Stimulated activated effector memory CD8-positive, alpha-beta T cell treated with anti-CD3 and anti-CD28 coated beads, Interleukin-12 subunit alpha, Interleukin-12 subunit beta, amount 100 ng/mL, for 72 hours (primary cell): ENCODE data around the gene CNOT4.
"Not testable (repeated sequence)": the region's sequence is repeated elsewhere in the genome, so short reads cannot be mapped to it uniquely, and the experiment has no call there.

ENCODE experiments used
- ATAC-seq: fragments of 150-1000 bp; cut with Tn5 transposase; 2 replicates; pipeline ENCODE4 v1.10.0; 2021
- DNase-seq, 2 donors: peaks; one replicate each; pipeline ENCODE4 v3.0.0; 2021 to 2022; ENCODE audit warnings: low spot score in 2 of 2
- H3K27ac Mint-ChIP-seq: one replicate; pipeline ENCODE4 v1.8.0; 2022; ENCODE audit warnings: mild to moderate bottlenecking, mixed read lengths
- H3K36me3 Mint-ChIP-seq: one replicate; pipeline ENCODE4 v1.8.0; 2022; ENCODE audit warnings: mild to moderate bottlenecking, mixed read lengths
- H3K4me1 Mint-ChIP-seq: one replicate; pipeline ENCODE4 v1.8.0; 2022; ENCODE audit warnings: mixed read lengths
- H3K4me3 Mint-ChIP-seq: one replicate; pipeline ENCODE4 v1.8.0; 2022; ENCODE audit warnings: mild to moderate bottlenecking, mixed read lengths
- H3K9me3 Mint-ChIP-seq: one replicate; pipeline ENCODE4 v1.8.0; 2022; ENCODE audit warnings: mixed read lengths

Gene CNOT4

GRCh38 chr7:135327458-135327857 is 182.4 kb downstream of the CNOT4 start:
- no peak for ATAC-seq
- H3K36me3 Mint-ChIP-seq = no peaks in the 10 kb centered on the region
- H3K9me3 Mint-ChIP-seq = peaks cover 6% of the 10 kb centered on the region
- no peak overlapping the region for H3K27ac Mint-ChIP-seq
- no peak overlapping the region for H3K4me3 Mint-ChIP-seq
- no peak for DNase-seq
- no peaks in the 10 kb centered on the region for H3K4me1 Mint-ChIP-seq

- ATAC-seq (no peak), DNase-seq (no peak)
- Mint-ChIP-seq H3K4me3 (no peak overlapping the region), H3K9me3 (peaks cover 6% of the 10 kb centered on the region), H3K4me1 (no peaks in the 10 kb centered on the region), H3K27ac (no peak overlapping the region), H3K36me3 (no peaks in the 10 kb centered on the region)
Observed at GRCh38 chr7:135326636-135327280, 183.1 kb downstream of the CNOT4 start.

DNA sequence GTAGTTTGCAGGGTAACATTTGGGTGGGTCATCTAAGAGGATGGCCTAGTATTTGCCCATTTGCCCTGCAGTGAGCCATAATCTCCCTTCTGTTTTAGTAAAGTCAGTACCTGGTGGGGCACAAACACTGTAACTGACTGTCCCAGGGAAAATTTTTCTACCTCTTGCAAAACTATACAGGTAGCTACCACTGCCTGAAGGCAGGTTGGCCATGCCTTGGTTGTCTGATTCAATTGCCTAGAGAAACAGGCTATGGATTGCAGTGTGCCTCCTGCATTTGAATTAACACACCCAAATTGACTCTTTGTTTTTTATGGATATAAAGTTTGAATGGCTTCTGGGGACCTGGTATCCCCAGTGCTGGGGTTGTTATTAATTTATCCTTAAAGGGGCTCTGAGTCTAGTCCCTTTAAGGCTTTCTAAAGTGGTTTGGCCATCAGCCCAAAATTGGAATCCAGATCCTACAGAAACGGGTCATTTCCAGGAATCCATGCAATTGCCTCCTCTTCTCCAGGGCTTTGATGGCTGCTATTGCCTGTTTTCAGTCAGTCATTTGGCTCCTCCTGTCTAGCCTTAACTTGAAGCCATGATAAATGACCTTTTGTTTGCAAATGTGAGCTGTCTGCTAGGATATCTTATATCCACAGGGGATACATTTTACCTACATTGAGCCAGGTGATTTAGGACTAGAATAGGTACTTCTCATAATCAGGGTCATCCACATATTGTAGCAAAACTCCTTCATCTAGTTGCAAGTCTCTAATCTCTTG is 187.1 kb downstream of the CNOT4 start:
- Mint-ChIP-seq H3K36me3 (no peaks in the 10 kb centered on the region), H3K27ac (no peak overlapping the region), H3K9me3 (peaks cover 6% of the 10 kb centered on the region), H3K4me1 (no peaks in the 10 kb centered on the region), H3K4me3 (no peak overlapping the region)
- no peak for DNase-seq
- no peak for ATAC-seq

GRCh38 chr7:135321556-135321955 is 188.3 kb downstream of the CNOT4 start:
- no peak for DNase-seq
- H3K4me1 Mint-ChIP-seq = no peaks in the 10 kb centered on the region
- H3K9me3 Mint-ChIP-seq = peaks cover 6% of the 10 kb centered on the region
- ATAC-seq = no peak
- no peaks in the 10 kb centered on the region for H3K36me3 Mint-ChIP-seq
- H3K27ac Mint-ChIP-seq = no peak overlapping the region
- no peak overlapping the region for H3K4me3 Mint-ChIP-seq

DNA sequence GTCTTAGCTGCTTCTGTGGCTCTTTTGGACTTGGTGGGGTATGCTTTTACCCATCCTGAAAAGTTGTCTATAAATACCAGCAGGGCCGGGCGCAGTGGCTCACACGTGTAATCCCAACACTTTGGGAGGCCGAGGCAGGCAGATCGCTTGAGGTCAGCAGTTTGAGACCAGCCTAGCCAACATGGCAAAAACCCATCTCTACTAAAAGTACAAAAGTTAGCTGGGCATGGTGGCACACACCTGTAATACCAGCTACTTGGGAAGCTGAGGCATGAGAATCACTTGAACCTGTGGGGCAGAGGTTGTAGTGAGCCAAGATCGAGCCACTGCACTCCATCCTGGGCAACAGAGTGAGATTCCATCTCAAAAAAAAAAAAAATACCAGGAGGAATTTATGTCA is 188.9 kb downstream of the CNOT4 start:
- H3K27ac Mint-ChIP-seq, H3K4me1 Mint-ChIP-seq, H3K4me3 Mint-ChIP-seq, H3K9me3 Mint-ChIP-seq, H3K36me3 Mint-ChIP-seq, DNase-seq, ATAC-seq: not testable (repeated sequence)

GRCh38 chr7:135320268-135320667 is 189.6 kb downstream of the CNOT4 start:
- Mint-ChIP-seq H3K4me3 (no peak overlapping the region), H3K4me1 (no peaks in the 10 kb centered on the region), H3K9me3 (peaks cover 6% of the 10 kb centered on the region), H3K36me3 (no peaks in the 10 kb centered on the region), H3K27ac (no peak overlapping the region)
- ATAC-seq (no peak), DNase-seq (no peak)

DNA sequence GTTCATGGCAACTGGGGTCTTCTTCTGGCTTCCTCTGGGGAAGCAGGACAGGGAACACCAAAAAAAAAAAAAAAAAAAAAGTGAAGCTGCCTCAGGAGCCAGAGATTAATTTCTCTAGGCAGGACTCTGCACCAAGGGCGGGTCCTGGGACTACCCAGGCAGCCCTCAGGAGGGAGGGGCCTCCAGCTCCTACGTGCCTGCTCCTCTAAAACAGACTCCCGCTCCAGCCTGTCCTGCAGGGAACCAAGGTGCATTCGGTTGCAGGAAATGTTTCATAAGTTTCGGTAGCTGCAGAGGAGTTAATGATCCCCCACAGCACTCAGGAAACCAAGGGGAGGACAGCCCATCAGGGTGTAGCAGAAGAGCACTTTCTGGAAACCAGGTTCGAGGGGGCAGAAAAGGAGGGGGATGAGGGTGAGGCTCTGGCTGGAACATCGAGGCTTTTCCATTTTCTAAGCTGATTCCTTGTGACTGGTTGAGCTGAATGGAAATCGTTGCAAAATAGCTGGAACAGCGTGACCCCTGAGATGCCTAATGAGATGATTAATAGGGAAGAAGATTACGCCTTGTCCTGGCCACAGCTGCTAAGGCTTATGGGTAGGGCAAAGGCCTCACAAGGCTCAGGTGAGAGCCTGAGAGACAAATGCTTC is 192.1 kb downstream of the CNOT4 start:
- DNase-seq = no peak
- ATAC-seq = no peak
- no peaks in the 10 kb centered on the region for H3K9me3 Mint-ChIP-seq
- H3K4me3 Mint-ChIP-seq = no peak overlapping the region
- no peak overlapping the region for H3K27ac Mint-ChIP-seq
- H3K36me3 Mint-ChIP-seq = no peaks in the 10 kb centered on the region
- H3K4me1 Mint-ChIP-seq = no peaks in the 10 kb centered on the region

GRCh38 chr7:135316648-135317313 is 193.1 kb downstream of the CNOT4 start:
- no peak overlapping the region for H3K27ac Mint-ChIP-seq
- H3K9me3 Mint-ChIP-seq = no peaks in the 10 kb centered on the region
- no peak overlapping the region for H3K4me3 Mint-ChIP-seq
- DNase-seq = no peak
- H3K36me3 Mint-ChIP-seq = no peaks in the 10 kb centered on the region
- H3K4me1 Mint-ChIP-seq = no peaks in the 10 kb centered on the region
- no peak for ATAC-seq

DNA sequence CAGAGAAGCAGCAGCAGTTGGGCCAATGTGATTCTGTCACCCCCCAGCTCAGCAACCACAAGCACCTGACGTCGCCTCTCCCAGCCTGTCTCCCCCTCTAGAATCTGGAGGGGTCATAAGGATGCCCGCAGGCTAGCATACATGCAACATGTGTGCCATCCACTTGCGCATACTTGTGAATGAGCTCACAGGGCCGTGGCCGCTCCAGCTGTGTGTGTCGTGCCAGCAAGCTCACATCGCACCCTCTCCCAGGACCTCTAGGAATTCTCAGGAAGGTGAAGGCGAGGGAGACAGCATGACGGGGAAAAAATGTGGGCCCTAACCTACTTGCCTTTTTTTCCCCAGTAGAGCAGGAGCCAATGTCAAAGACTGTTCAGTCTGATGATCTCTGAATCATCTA is 195.9 kb downstream of the CNOT4 start:
- H3K27ac Mint-ChIP-seq = no peak overlapping the region
- no peaks in the 10 kb centered on the region for H3K4me1 Mint-ChIP-seq
- no peaks in the 10 kb centered on the region for H3K36me3 Mint-ChIP-seq
- H3K4me3 Mint-ChIP-seq = no peak overlapping the region
- H3K9me3 Mint-ChIP-seq = no peaks in the 10 kb centered on the region
- DNase-seq (no peak), ATAC-seq (no peak)
